ENCODE data around the gene NFATC2.

- TF ChIP-seq EP300 (conservative IDR thresholded peaks at IDR 0.05; ENCODE audit: poor library complexity, severe bottlenecking) (no peak), CTCF (IDR thresholded peaks at IDR 0.05; ENCODE audit: poor library complexity, severe bottlenecking) (no peak), SMC3 (conservative IDR thresholded peaks at IDR 0.05; ENCODE audit: poor library complexity) (no peak), REST (IDR thresholded peaks at IDR 0.05; ENCODE audit: borderline replicate concordance) (no peak)
Measured at GRCh38 chr20:51442602-51443001, 99.9 kb downstream of the NFATC2 start.
